Measurements from ENCODE around the gene USP49.

DNA sequence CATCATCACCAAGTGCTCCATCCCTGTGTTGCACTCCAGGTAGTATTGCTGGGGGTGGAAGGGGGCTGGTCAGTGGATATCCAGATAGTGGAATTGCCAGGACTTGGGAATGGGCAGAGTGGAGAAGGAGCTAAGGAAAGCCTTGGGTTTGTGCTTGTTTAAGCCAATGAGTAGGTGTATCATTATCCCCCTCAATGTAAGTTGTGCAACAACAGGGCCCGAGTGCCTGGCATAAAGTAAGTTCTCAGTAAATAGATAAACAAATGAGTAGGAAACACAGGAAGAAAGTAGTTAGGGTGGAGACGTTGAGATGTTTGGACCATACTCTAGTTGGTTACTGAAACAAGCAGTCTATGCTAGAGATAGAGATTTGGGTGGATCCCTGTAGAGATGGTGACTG, 36.6 kb upstream of the USP49 start:
- TF ChIP-seq, protein P1, sequence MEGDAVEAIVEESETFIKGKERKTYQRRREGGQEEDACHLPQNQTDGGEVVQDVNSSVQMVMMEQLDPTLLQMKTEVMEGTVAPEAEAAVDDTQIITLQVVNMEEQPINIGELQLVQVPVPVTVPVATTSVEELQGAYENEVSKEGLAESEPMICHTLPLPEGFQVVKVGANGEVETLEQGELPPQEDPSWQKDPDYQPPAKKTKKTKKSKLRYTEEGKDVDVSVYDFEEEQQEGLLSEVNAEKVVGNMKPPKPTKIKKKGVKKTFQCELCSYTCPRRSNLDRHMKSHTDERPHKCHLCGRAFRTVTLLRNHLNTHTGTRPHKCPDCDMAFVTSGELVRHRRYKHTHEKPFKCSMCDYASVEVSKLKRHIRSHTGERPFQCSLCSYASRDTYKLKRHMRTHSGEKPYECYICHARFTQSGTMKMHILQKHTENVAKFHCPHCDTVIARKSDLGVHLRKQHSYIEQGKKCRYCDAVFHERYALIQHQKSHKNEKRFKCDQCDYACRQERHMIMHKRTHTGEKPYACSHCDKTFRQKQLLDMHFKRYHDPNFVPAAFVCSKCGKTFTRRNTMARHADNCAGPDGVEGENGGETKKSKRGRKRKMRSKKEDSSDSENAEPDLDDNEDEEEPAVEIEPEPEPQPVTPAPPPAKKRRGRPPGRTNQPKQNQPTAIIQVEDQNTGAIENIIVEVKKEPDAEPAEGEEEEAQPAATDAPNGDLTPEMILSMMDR (IDR thresholded peaks at IDR 0.05), result no peak
- TF ChIP-seq POLR2A (IDR thresholded peaks at IDR 0.05), result no peak

Measured in right lobe of liver (tissue), 4 donors.